ENCODE results near the gene MCC. TPM values are rescaled to one million over a fixed set of nuclear protein-coding genes. Genes with fewer than 3 reads are reported as not detected.

Gene MCC
- total RNA-seq (10 to 100 TPM in 3 of 9 donors, 1 to 10 TPM in 6; 3.0 to 12.6 (median 9.4) TPM), polyA plus RNA-seq (1 to 10 TPM; 1.8 to 4.2 (median 2.4) TPM)
- long read RNA-seq, donor 1, result 0 reads
- long read RNA-seq, donor 2, partial matches to known transcripts, result 0 of 1 reads
- long read RNA-seq, donor 2, other reads (novel, unspliced or antisense), result 0 of 1 reads
- long read RNA-seq, donor 3, result 0 reads
- long read RNA-seq, donor 4, result 0 reads
- long read RNA-seq, donor 5, full-length matches to known transcripts, result 2 of 5 reads
- long read RNA-seq, donor 5, partial matches to known transcripts, result 0 of 5 reads
- long read RNA-seq, donor 5, other reads (novel, unspliced or antisense), result 3 of 5 reads
- long read RNA-seq, donor 6, result 0 reads
- long read RNA-seq, donor 7, result 0 reads
- long read RNA-seq, donor 8, result 0 reads
- long read RNA-seq, donor 9, result 0 reads
- long read RNA-seq, donor 10, result 0 reads

GRCh38 chr5:113487781-113488644 lies at the start of gene MCC:
Gene MCC, minus strand, starts transcription at chr5:113488453.
- Histone ChIP-seq H3K9me3 (replicated peaks in 1 of 3) (no peaks in the 10 kb centered on the region), H3K4me3 (peak within 1 kb of the TSS in 3 of 4 donors; percentile 2 to 58 (median 39)), H3K27me3 (peaks cover 8% of the 10 kb centered on the region), H3K36me3 (replicated peaks in 1 of 2) (no peaks in the 10 kb centered on the region), H3K4me1 (replicated peaks in 1 of 2) (peaks cover 0 to 12% of the 10 kb centered on the region in 2 donors), H3K27ac (peak within 1 kb of the TSS in 2 of 5 donors; percentile 38 to 52)
- WGBS, 4 donors, result 1 to 2% (median 1%) methylated on average over 16 to 86 of the region's 86 CpGs
- TF ChIP-seq POLR2A (IDR thresholded peaks at IDR 0.05) (peak; percentile 44 to 59), CTCF (IDR thresholded peaks at IDR 0.05) (no peak)
- intact Hi-C loops (cut with DNase I), result no loop called here
- DNase-seq, result peak; percentile 81 to 87 (median 84)

GRCh38 chr5:113531481-113532159 lies 43.4 kb upstream of the MCC start:
- Histone ChIP-seq H3K9me3 (replicated peaks in 1 of 3) (peaks cover 0 to 13% (median 0%) of the 10 kb centered on the region in 3 donors), H3K36me3 (replicated peaks in 1 of 2) (peaks cover 0 to 18% of the 10 kb centered on the region in 2 donors), H3K4me1 (replicated peaks in 1 of 2) (peaks cover 0 to 1% of the 10 kb centered on the region in 2 donors), H3K27me3 (no peaks in the 10 kb centered on the region), H3K4me3 (no peak overlapping the region), H3K27ac (no peak overlapping the region)
- DNase-seq, result no peak
- WGBS, 4 donors, result 95 to 100% (median 98%) methylated on average over 2 of the region's 2 CpGs
- intact Hi-C loops (cut with DNase I), result no loop called here
- no peak for TF ChIP-seq CTCF (IDR thresholded peaks at IDR 0.05)
- no peak for TF ChIP-seq POLR2A (IDR thresholded peaks at IDR 0.05)

- peaks cover 4 to 36% of the 10 kb centered on the region in 2 donors for H3K4me1 ChIP-seq (replicated peaks in 1 of 2)
- DNase-seq, result peak in 2 of 7 donors; percentile 16 to 21
- intact Hi-C loops (cut with DNase I), result no loop called here
- TF ChIP-seq CTCF (IDR thresholded peaks at IDR 0.05), result no peak
- TF ChIP-seq POLR2A (IDR thresholded peaks at IDR 0.05), result no peak
- no peak overlapping the region for H3K4me3 ChIP-seq
- no peaks in the 10 kb centered on the region for H3K27me3 ChIP-seq
- peaks cover 0 to 13% (median 0%) of the 10 kb centered on the region in 3 donors for H3K9me3 ChIP-seq (replicated peaks in 1 of 3)
- no peak overlapping the region for H3K27ac ChIP-seq
- H3K36me3 ChIP-seq (replicated peaks in 1 of 2), result peaks cover 0 to 2% of the 10 kb centered on the region in 2 donors
- WGBS, 4 donors, result 90 to 98% (median 96%) methylated on average over 5 of the region's 5 CpGs
Observed at GRCh38 chr5:113527746-113528145, 39.5 kb upstream of the MCC start.
